GM06990 (cell line): Measurements from ENCODE around the gene CEP192.
"Not testable (repeated sequence)": the region's sequence is repeated elsewhere in the genome, so short reads cannot be mapped to it uniquely, and the experiment has no call there.

Experiments used
- DNase-seq: peaks from one replicate; pipeline ENCODE4 v3.0.0-alpha.2; 2011; ENCODE audit not compliant: insufficient read length; ENCODE audit errors: extremely low read depth
- H3K27me3 ChIP-seq: replicated peaks from 2 replicates; pipeline ENCODE4 v1.6.0; 2011; ENCODE audit warnings: low read length; ENCODE audit not compliant: control insufficient read depth, insufficient read depth
- H3K36me3 ChIP-seq: 2 replicates; pipeline ENCODE4 v1.5.1; 2011; ENCODE audit warnings: low read length; ENCODE audit not compliant: control insufficient read depth, insufficient read depth
- H3K4me3 ChIP-seq: replicated peaks from 2 replicates; pipeline ENCODE4 v1.5.1; 2011; ENCODE audit warnings: low read depth, mild to moderate bottlenecking, control low read depth, low read length
- TF ChIP-seq, protein P1 (sequence below): IDR thresholded peaks from 2 replicates; pipeline ENCODE4 v1.5.1; 2011; ENCODE audit warnings: low read length, control low read depth, mild to moderate bottlenecking, inconsistent platforms; ENCODE audit not compliant: insufficient read depth, poor library complexity, severe bottlenecking

The CEP192 gene

DNA sequence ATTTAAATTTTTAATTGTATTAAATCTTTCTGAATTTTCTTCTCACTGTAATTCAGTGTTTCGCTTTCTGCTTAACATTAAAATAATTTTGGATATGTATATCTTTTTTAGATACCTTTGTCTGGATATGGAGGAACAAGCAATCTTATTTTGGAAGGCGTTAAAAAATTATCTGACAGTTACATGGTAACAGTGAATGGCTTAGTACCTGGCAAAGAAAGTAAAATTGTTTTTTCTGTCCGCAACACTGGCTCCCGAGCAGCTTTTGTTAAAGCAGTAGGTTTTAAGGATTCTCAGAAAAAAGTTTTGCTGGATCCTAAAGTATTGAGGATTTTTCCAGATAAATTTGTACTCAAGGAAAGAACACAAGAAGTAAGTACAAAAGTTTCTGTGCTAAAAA, 95.7 kb downstream of the CEP192 start:
- H3K36me3 ChIP-seq, result peaks cover 2% of the 10 kb centered on the region

DNA sequence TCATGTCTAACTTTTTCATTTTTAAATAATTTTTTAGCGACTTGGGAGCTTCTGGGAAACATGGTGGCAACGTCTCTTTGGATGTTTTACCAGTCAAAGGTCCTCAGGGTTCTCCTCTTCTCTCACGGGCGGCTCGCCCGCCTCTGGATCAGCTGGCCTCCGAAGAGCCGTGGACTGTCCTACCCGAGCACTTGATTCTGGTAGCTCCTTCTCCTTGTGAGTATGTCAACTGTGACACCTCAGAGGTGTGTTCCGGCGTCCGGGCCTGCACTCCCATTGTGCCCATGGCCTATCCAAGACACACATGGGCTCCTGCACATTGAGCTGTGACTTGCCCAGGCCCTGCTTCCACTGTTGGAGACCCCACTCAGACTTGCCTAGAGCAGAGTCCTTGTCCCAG, 104.3 kb downstream of the CEP192 start:
- TF ChIP-seq, protein P1, sequence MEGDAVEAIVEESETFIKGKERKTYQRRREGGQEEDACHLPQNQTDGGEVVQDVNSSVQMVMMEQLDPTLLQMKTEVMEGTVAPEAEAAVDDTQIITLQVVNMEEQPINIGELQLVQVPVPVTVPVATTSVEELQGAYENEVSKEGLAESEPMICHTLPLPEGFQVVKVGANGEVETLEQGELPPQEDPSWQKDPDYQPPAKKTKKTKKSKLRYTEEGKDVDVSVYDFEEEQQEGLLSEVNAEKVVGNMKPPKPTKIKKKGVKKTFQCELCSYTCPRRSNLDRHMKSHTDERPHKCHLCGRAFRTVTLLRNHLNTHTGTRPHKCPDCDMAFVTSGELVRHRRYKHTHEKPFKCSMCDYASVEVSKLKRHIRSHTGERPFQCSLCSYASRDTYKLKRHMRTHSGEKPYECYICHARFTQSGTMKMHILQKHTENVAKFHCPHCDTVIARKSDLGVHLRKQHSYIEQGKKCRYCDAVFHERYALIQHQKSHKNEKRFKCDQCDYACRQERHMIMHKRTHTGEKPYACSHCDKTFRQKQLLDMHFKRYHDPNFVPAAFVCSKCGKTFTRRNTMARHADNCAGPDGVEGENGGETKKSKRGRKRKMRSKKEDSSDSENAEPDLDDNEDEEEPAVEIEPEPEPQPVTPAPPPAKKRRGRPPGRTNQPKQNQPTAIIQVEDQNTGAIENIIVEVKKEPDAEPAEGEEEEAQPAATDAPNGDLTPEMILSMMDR, result no peak
- no peak for DNase-seq
- no peaks in the 10 kb centered on the region for H3K27me3 ChIP-seq
- peaks cover 19% of the 10 kb centered on the region for H3K36me3 ChIP-seq
- no peak overlapping the region for H3K4me3 ChIP-seq

More for the DNA sequence above, 95.7 kb downstream of the CEP192 start:
- Histone ChIP-seq H3K27me3 (no peaks in the 10 kb centered on the region), H3K4me3 (no peak overlapping the region)
- no peak for DNase-seq
- TF ChIP-seq, protein P1, result no peak

DNA sequence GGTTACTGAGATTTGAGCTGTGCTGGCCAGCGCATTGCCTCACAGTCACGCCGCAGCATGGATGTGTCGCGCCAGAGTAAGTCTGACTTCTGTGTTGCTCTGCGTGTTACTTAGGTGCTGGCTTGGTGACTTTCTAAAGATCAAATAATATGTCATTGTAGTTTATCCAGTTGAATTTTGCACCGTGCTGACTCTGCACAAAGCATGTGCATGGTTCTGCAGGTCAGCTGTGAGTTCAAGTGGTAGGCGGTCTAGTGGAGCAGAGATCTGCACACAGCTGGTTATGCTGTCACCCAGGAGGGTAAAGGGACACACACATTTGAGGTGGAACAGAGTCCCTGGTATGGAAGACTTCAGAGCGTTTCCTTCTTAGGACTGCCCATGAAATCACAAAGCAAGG, 105.1 kb downstream of the CEP192 start:
- H3K27me3 ChIP-seq, result no peaks in the 10 kb centered on the region
- TF ChIP-seq, protein P1, result no peak
- H3K4me3 ChIP-seq, result no peak overlapping the region
- DNase-seq, result no peak
- H3K36me3 ChIP-seq, result peaks cover 20% of the 10 kb centered on the region

DNA sequence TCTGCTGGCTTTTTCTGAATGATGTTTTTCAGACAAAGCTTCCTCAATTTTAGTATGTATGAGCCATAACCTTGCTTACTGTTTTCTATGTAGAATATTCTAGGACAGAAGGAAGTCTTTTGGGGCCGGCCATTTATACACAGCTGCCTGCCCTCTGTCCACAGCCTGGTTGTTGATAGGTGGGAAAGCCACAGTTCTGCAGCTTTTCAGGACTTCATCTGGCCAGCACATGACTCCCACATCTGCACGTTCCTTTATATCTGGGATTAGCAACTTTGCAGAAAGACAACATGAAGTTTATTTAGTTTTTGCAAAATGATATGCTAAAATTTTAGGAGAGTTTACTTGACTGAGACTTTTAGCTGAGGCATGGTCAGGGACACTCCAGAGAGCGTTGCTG, 105.6 kb downstream of the CEP192 start:
- no peak for DNase-seq
- Histone ChIP-seq H3K27me3 (no peaks in the 10 kb centered on the region), H3K36me3 (peaks cover 23% of the 10 kb centered on the region), H3K4me3 (no peak overlapping the region)
- TF ChIP-seq, protein P1, result no peak

DNA sequence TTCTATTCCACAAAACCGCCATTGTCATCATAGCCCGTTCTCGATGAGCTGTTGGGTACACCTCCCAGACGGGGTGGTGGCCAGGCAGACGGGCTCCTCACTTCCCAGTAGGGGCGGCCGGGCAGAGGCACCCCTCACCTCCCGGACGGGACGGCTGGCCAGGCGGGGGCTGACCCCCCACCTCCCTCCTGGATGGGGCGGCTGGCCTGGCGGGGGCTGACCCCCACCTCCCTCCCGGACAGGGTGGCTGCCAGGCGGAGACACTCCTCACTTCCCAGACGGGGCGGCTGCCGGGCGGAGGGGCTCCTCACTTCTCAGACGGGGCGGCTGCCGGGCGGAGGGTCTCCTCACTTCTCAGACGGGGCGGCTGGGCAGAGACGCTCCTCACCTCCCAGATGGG, 106.9 kb downstream of the CEP192 start:
- not testable (repeated sequence) for H3K4me3 ChIP-seq, DNase-seq, H3K27me3 ChIP-seq
- H3K36me3 ChIP-seq, result peaks cover 34% of the 10 kb centered on the region

DNA sequence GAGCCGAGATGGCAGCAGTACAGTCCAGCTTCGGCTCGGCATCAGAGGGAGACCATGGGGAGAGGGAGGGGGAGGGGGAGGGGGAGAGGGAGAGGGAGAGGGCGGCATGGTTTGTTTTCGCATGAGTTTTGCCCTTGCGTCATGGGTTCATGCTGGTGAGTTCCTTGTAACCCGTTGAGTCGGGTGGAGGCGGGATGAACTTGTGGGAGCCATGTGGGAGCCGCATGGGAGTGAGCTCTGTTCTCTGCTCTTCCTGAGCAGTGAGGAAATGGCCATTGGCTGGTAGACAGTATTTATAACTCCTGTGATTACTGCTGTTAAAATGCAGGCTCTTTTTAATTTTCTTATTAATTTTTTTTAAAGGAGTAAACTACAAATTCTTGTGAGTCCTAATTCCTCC, 108.0 kb downstream of the CEP192 start:
- TF ChIP-seq, protein P1, result no peak
- peaks cover 34% of the 10 kb centered on the region for H3K36me3 ChIP-seq
- no peak for DNase-seq
- no peaks in the 10 kb centered on the region for H3K27me3 ChIP-seq
- no peak overlapping the region for H3K4me3 ChIP-seq
